ENCODE results near the gene VPS13D.

The VPS13D gene

GRCh38 chr1:12397462-12398450 is 167.9 kb downstream of the VPS13D start:
- ATAC-seq, result no peak
- Mint-ChIP-seq H3K4me3 (no peak overlapping the region), H3K27ac (no peak overlapping the region), H3K36me3 (peaks cover 12% of the 10 kb centered on the region), H3K9me3 (no peaks in the 10 kb centered on the region), H3K4me1 (peaks cover 8% of the 10 kb centered on the region)
- no peak for DNase-seq (ENCODE audit: low spot score in 2 of 2)

- no peaks in the 10 kb centered on the region for H3K9me3 Mint-ChIP-seq
- peaks cover 19% of the 10 kb centered on the region for H3K36me3 Mint-ChIP-seq
- no peak for DNase-seq (ENCODE audit: low spot score in 2 of 2)
- ATAC-seq, result no peak
- H3K27ac Mint-ChIP-seq, result no peak overlapping the region
- H3K4me3 Mint-ChIP-seq, result no peak overlapping the region
- H3K4me1 Mint-ChIP-seq, result peaks cover 8% of the 10 kb centered on the region
Observed at GRCh38 chr1:12398479-12398878, 168.6 kb downstream of the VPS13D start.

GRCh38 chr1:12400027-12400693 is 170.3 kb downstream of the VPS13D start:
- H3K36me3 Mint-ChIP-seq, result peaks cover 36% of the 10 kb centered on the region
- H3K9me3 Mint-ChIP-seq, result no peaks in the 10 kb centered on the region
- no peak overlapping the region for H3K4me3 Mint-ChIP-seq
- H3K27ac Mint-ChIP-seq, result no peak overlapping the region
- peaks cover 8% of the 10 kb centered on the region for H3K4me1 Mint-ChIP-seq
- ATAC-seq, result no peak
- DNase-seq (ENCODE audit: low spot score in 2 of 2), result no peak

- H3K9me3 Mint-ChIP-seq, result no peaks in the 10 kb centered on the region
- ATAC-seq (no peak), DNase-seq (ENCODE audit: low spot score in 2 of 2) (no peak)
- H3K4me1 Mint-ChIP-seq, result peaks cover 12% of the 10 kb centered on the region
- H3K27ac Mint-ChIP-seq, result no peak overlapping the region
- peaks cover 40% of the 10 kb centered on the region for H3K36me3 Mint-ChIP-seq
- H3K4me3 Mint-ChIP-seq, result no peak overlapping the region
Observed at GRCh38 chr1:12402159-12402673, 172.4 kb downstream of the VPS13D start.

GRCh38 chr1:12402842-12403241 is 173.0 kb downstream of the VPS13D start:
- DNase-seq (ENCODE audit: low spot score in 2 of 2) (no peak), ATAC-seq (no peak)
- Mint-ChIP-seq H3K9me3 (no peaks in the 10 kb centered on the region), H3K27ac (no peak overlapping the region), H3K4me1 (peaks cover 8% of the 10 kb centered on the region), H3K36me3 (peaks cover 40% of the 10 kb centered on the region), H3K4me3 (no peak overlapping the region)

- H3K4me1 Mint-ChIP-seq, result peaks cover 12% of the 10 kb centered on the region
- ATAC-seq (no peak), DNase-seq (ENCODE audit: low spot score in 2 of 2) (no peak)
- H3K9me3 Mint-ChIP-seq, result peaks cover 4% of the 10 kb centered on the region
- no peak overlapping the region for H3K4me3 Mint-ChIP-seq
- H3K27ac Mint-ChIP-seq, result no peak overlapping the region
- peaks cover 49% of the 10 kb centered on the region for H3K36me3 Mint-ChIP-seq
Observed at GRCh38 chr1:12404918-12405317, 175.1 kb downstream of the VPS13D start.

- Mint-ChIP-seq H3K9me3 (peaks cover 8% of the 10 kb centered on the region), H3K27ac (no peak overlapping the region), H3K4me3 (no peak overlapping the region), H3K4me1 (peaks cover 12% of the 10 kb centered on the region), H3K36me3 (peaks cover 43% of the 10 kb centered on the region)
- DNase-seq (ENCODE audit: low spot score in 2 of 2), result no peak
- ATAC-seq, result no peak
Observed at GRCh38 chr1:12405325-12406210, 175.7 kb downstream of the VPS13D start.

GRCh38 chr1:12406211-12407021 is 176.6 kb downstream of the VPS13D start:
- peaks cover 8% of the 10 kb centered on the region for H3K9me3 Mint-ChIP-seq
- DNase-seq (ENCODE audit: low spot score in 2 of 2) (no peak), ATAC-seq (no peak)
- H3K4me3 Mint-ChIP-seq, result no peak overlapping the region
- no peak overlapping the region for H3K27ac Mint-ChIP-seq
- peaks cover 43% of the 10 kb centered on the region for H3K36me3 Mint-ChIP-seq
- H3K4me1 Mint-ChIP-seq, result peaks cover 12% of the 10 kb centered on the region

GRCh38 chr1:12407050-12407961 is 177.5 kb downstream of the VPS13D start:
- ATAC-seq (peak; percentile 93), DNase-seq (ENCODE audit: low spot score in 2 of 2) (no peak)
- peaks cover 8% of the 10 kb centered on the region for H3K9me3 Mint-ChIP-seq
- H3K4me3 Mint-ChIP-seq, result no peak overlapping the region
- peaks cover 43% of the 10 kb centered on the region for H3K36me3 Mint-ChIP-seq
- no peak overlapping the region for H3K27ac Mint-ChIP-seq
- H3K4me1 Mint-ChIP-seq, result peaks cover 12% of the 10 kb centered on the region

- Mint-ChIP-seq H3K36me3 (peaks cover 37% of the 10 kb centered on the region), H3K9me3 (peaks cover 8% of the 10 kb centered on the region), H3K27ac (no peak overlapping the region), H3K4me1 (peaks cover 12% of the 10 kb centered on the region), H3K4me3 (no peak overlapping the region)
- DNase-seq (ENCODE audit: low spot score in 2 of 2), result no peak
- ATAC-seq, result no peak
Observed at GRCh38 chr1:12407962-12408454, 178.2 kb downstream of the VPS13D start.

GRCh38 chr1:12408662-12409061 is 178.8 kb downstream of the VPS13D start:
- no peak overlapping the region for H3K27ac Mint-ChIP-seq
- H3K36me3 Mint-ChIP-seq, result peaks cover 31% of the 10 kb centered on the region
- no peak overlapping the region for H3K4me3 Mint-ChIP-seq
- H3K9me3 Mint-ChIP-seq, result peaks cover 8% of the 10 kb centered on the region
- DNase-seq (ENCODE audit: low spot score in 2 of 2), result no peak
- no peak for ATAC-seq
- H3K4me1 Mint-ChIP-seq, result peaks cover 13% of the 10 kb centered on the region

- ATAC-seq, result no peak
Observed at GRCh38 chr1:12409681-12410080, 179.9 kb downstream of the VPS13D start.

GRCh38 chr1:12410351-12410750 is 180.5 kb downstream of the VPS13D start:
- Mint-ChIP-seq H3K4me1 (peaks cover 30% of the 10 kb centered on the region), H3K9me3 (peaks cover 8% of the 10 kb centered on the region), H3K36me3 (peaks cover 24% of the 10 kb centered on the region), H3K27ac (no peak overlapping the region), H3K4me3 (no peak overlapping the region)
- ATAC-seq (no peak), DNase-seq (ENCODE audit: low spot score in 2 of 2) (no peak)

More at GRCh38 chr1:12409681-12410080, 179.9 kb downstream of the VPS13D start:
- Mint-ChIP-seq H3K36me3 (peaks cover 28% of the 10 kb centered on the region), H3K4me3 (no peak overlapping the region), H3K4me1 (peaks cover 23% of the 10 kb centered on the region), H3K27ac (no peak overlapping the region), H3K9me3 (peaks cover 8% of the 10 kb centered on the region)
- no peak for DNase-seq (ENCODE audit: low spot score in 2 of 2)

Data from stimulated activated effector memory CD8-positive, alpha-beta T cell treated with anti-CD3 and anti-CD28 coated beads, Interleukin-12 subunit alpha, Interleukin-12 subunit beta, amount 100 ng/mL, for 72 hours (primary cell).